Activated naive CD4-positive, alpha-beta T cell treated with anti-CD3 and anti-CD28 coated beads, Interleukin-2, amount 10 ng/mL, durations not matched to agents 7 days and 5 days (primary cell): ENCODE data around the gene ATP2B2.

ENCODE experiments used
- CTCF ChIA-PET: fragments of 350-600 bp; sonication (Branson Sonifier 250); formaldehyde crosslinking; loops from one replicate; lab custom pipeline; 2021; ENCODE audit warnings: antibody characterized with exemption; lab: Charles Lee
- DNase-seq: peaks from one replicate; pipeline ENCODE4 v3.0.0-alpha.2; 2020
- H3K27ac Mint-ChIP-seq: one replicate; pipeline ENCODE4 v1.8.0; 2021; ENCODE audit warnings: mild to moderate bottlenecking, moderate library complexity, mixed read lengths
- H3K27me3 Mint-ChIP-seq: one replicate; pipeline ENCODE4 v1.8.0; 2021; ENCODE audit warnings: mild to moderate bottlenecking, mixed read lengths
- H3K36me3 Mint-ChIP-seq: one replicate; pipeline ENCODE4 v1.8.0; 2021; ENCODE audit warnings: mixed read lengths
- H3K4me1 Mint-ChIP-seq: one replicate; pipeline ENCODE4 v1.8.0; 2021; ENCODE audit warnings: mixed read lengths
- H3K4me3 Mint-ChIP-seq: one replicate; pipeline ENCODE4 v1.8.0; 2021; ENCODE audit warnings: mild to moderate bottlenecking, moderate library complexity, mixed read lengths
- H3K9me3 Mint-ChIP-seq: one replicate; pipeline ENCODE4 v1.8.0; 2021; ENCODE audit warnings: mixed read lengths

The ATP2B2 gene

GRCh38 chr3:10428406-10429091 is 76.8 kb downstream of the ATP2B2 start:
- H3K4me3 Mint-ChIP-seq, result no peak overlapping the region
- no peaks in the 10 kb centered on the region for H3K9me3 Mint-ChIP-seq
- CTCF ChIA-PET, result no interaction called here
- no peak overlapping the region for H3K27ac Mint-ChIP-seq
- DNase-seq, result no peak
- no peaks in the 10 kb centered on the region for H3K4me1 Mint-ChIP-seq
- peaks cover 25% of the 10 kb centered on the region for H3K27me3 Mint-ChIP-seq
- no peaks in the 10 kb centered on the region for H3K36me3 Mint-ChIP-seq

GRCh38 chr3:10426346-10427220 is 78.8 kb downstream of the ATP2B2 start:
- H3K9me3 Mint-ChIP-seq, result no peaks in the 10 kb centered on the region
- peaks cover 28% of the 10 kb centered on the region for H3K27me3 Mint-ChIP-seq
- CTCF ChIA-PET, result no interaction called here
- H3K4me3 Mint-ChIP-seq, result no peak overlapping the region
- H3K4me1 Mint-ChIP-seq, result no peaks in the 10 kb centered on the region
- no peak overlapping the region for H3K27ac Mint-ChIP-seq
- H3K36me3 Mint-ChIP-seq, result no peaks in the 10 kb centered on the region
- no peak for DNase-seq

- Mint-ChIP-seq H3K9me3 (no peaks in the 10 kb centered on the region), H3K4me1 (peaks cover 9% of the 10 kb centered on the region)
These were observed 82.1 kb downstream of the ATP2B2 start for GRCh38 chr3:10423171-10423882.

GRCh38 chr3:10421996-10422395 is 83.4 kb downstream of the ATP2B2 start:
- Mint-ChIP-seq H3K4me3 (no peak overlapping the region), H3K4me1 (peaks cover 9% of the 10 kb centered on the region), H3K27me3 (peaks cover 27% of the 10 kb centered on the region), H3K36me3 (no peaks in the 10 kb centered on the region), H3K27ac (no peak overlapping the region), H3K9me3 (no peaks in the 10 kb centered on the region)
- CTCF ChIA-PET, result no interaction called here
- no peak for DNase-seq

More at GRCh38 chr3:10423171-10423882, 82.1 kb downstream of the ATP2B2 start:
- no peak overlapping the region for H3K27ac Mint-ChIP-seq
- CTCF ChIA-PET, result no interaction called here
- H3K27me3 Mint-ChIP-seq, result peaks cover 24% of the 10 kb centered on the region
- no peaks in the 10 kb centered on the region for H3K36me3 Mint-ChIP-seq
- no peak for DNase-seq
- H3K4me3 Mint-ChIP-seq, result no peak overlapping the region

GRCh38 chr3:10420745-10421475 is 84.5 kb downstream of the ATP2B2 start:
- H3K36me3 Mint-ChIP-seq, result no peaks in the 10 kb centered on the region
- H3K27me3 Mint-ChIP-seq, result peaks cover 37% of the 10 kb centered on the region
- no peak overlapping the region for H3K27ac Mint-ChIP-seq
- no peak for DNase-seq
- no peaks in the 10 kb centered on the region for H3K9me3 Mint-ChIP-seq
- CTCF ChIA-PET, result interaction anchor here (0.7 to 4.1 kb wide), 2 partner anchors 25 to 317 kb away, joined by 6 to 27 read pairs; no protein-coding TSS in a partner anchor
- no peak overlapping the region for H3K4me3 Mint-ChIP-seq
- H3K4me1 Mint-ChIP-seq, result peaks cover 9% of the 10 kb centered on the region

- Mint-ChIP-seq H3K4me1 (peaks cover 9% of the 10 kb centered on the region), H3K9me3 (no peaks in the 10 kb centered on the region), H3K27me3 (peaks cover 42% of the 10 kb centered on the region), H3K27ac (no peak overlapping the region), H3K4me3 (no peak overlapping the region), H3K36me3 (no peaks in the 10 kb centered on the region)
- DNase-seq, result peak; percentile 54
- CTCF ChIA-PET, result interaction anchor here (0.7 to 4.1 kb wide), 2 partner anchors 98 to 318 kb away, joined by 3 to 27 read pairs; no protein-coding TSS in a partner anchor
These were observed 85.7 kb downstream of the ATP2B2 start for GRCh38 chr3:10419637-10420232.

- CTCF ChIA-PET, result interaction anchor here (0.7 to 4.1 kb wide), 6 partner anchors 9 to 529 kb away, joined by 3 to 27 read pairs (median 6); no protein-coding TSS in a partner anchor
- Mint-ChIP-seq H3K9me3 (no peaks in the 10 kb centered on the region), H3K4me1 (peaks cover 9% of the 10 kb centered on the region), H3K36me3 (no peaks in the 10 kb centered on the region), H3K4me3 (no peak overlapping the region), H3K27me3 (peaks cover 53% of the 10 kb centered on the region), H3K27ac (no peak overlapping the region)
- no peak for DNase-seq
These were observed 87.5 kb downstream of the ATP2B2 start for GRCh38 chr3:10417847-10418246.

- CTCF ChIA-PET, result interaction anchor here (0.6 to 4.1 kb wide), 5 partner anchors 8 to 324 kb away, joined by 3 to 27 read pairs (median 8); no protein-coding TSS in a partner anchor
These were observed 88.6 kb downstream of the ATP2B2 start for GRCh38 chr3:10416730-10417300.

GRCh38 chr3:10413041-10413440 is 92.3 kb downstream of the ATP2B2 start:
- Mint-ChIP-seq H3K27ac (no peak overlapping the region), H3K36me3 (no peaks in the 10 kb centered on the region), H3K4me3 (no peak overlapping the region), H3K9me3 (no peaks in the 10 kb centered on the region), H3K27me3 (peaks cover 43% of the 10 kb centered on the region), H3K4me1 (no peaks in the 10 kb centered on the region)
- no peak for DNase-seq
- CTCF ChIA-PET, result interaction anchor here (0.7 kb wide), 1 partner anchor 15 kb away, joined by 3 read pairs; no protein-coding TSS in a partner anchor

More at GRCh38 chr3:10416730-10417300, 88.6 kb downstream of the ATP2B2 start:
- Mint-ChIP-seq H3K4me1 (peaks cover 9% of the 10 kb centered on the region), H3K27ac (no peak overlapping the region), H3K4me3 (no peak overlapping the region), H3K36me3 (no peaks in the 10 kb centered on the region), H3K9me3 (no peaks in the 10 kb centered on the region), H3K27me3 (peaks cover 53% of the 10 kb centered on the region)
- DNase-seq, result no peak

GRCh38 chr3:10411598-10412332 is 93.6 kb downstream of the ATP2B2 start:
- Mint-ChIP-seq H3K27me3 (peaks cover 32% of the 10 kb centered on the region), H3K4me1 (no peaks in the 10 kb centered on the region), H3K9me3 (no peaks in the 10 kb centered on the region), H3K27ac (no peak overlapping the region), H3K4me3 (no peak overlapping the region), H3K36me3 (no peaks in the 10 kb centered on the region)
- CTCF ChIA-PET, result no interaction called here
- no peak for DNase-seq

- Mint-ChIP-seq H3K36me3 (no peaks in the 10 kb centered on the region), H3K4me1 (no peaks in the 10 kb centered on the region), H3K4me3 (no peak overlapping the region), H3K9me3 (no peaks in the 10 kb centered on the region), H3K27me3 (peaks cover 23% of the 10 kb centered on the region), H3K27ac (no peak overlapping the region)
- CTCF ChIA-PET, result no interaction called here
- no peak for DNase-seq
These were observed 94.9 kb downstream of the ATP2B2 start for GRCh38 chr3:10410383-10411002.

GRCh38 chr3:10408680-10409079 is 96.7 kb downstream of the ATP2B2 start:
- H3K27me3 Mint-ChIP-seq, result peaks cover 7% of the 10 kb centered on the region
- DNase-seq, result no peak
- H3K4me1 Mint-ChIP-seq, result no peaks in the 10 kb centered on the region
- no peak overlapping the region for H3K4me3 Mint-ChIP-seq
- CTCF ChIA-PET, result interaction anchor here (1.2 to 1.9 kb wide), 2 partner anchors 9 to 330 kb away, joined by 3 to 8 read pairs; no protein-coding TSS in a partner anchor
- no peak overlapping the region for H3K27ac Mint-ChIP-seq
- H3K9me3 Mint-ChIP-seq, result no peaks in the 10 kb centered on the region
- H3K36me3 Mint-ChIP-seq, result no peaks in the 10 kb centered on the region
